ENCODE data around the gene NWD2. TPM values are rescaled to one million over a fixed set of nuclear protein-coding genes. Genes with fewer than 3 reads are reported as not detected.

Gene NWD2
- total RNA-seq, 2 donors from 2014 or later: 0.22 to 0.42 TPM

DNA sequence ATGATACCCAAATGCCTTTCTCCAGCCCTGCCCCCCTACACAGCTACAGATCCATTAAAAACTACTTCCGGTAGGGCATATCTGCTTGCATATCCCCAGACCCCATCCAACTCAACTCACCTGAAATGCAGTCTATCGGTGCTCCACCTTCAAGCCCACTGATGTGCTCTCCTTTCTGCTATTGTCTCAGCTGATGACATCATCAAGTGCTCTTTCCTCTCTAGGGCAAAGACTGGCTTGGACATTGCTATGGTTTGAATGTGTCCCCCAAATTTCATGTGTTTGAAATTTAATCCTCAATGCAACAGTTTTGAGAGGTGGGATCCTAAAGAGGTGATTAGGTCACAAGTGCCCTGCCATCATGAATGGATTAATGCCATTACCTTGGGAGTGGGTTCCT, 229.3 kb downstream of the NWD2 start:
- Histone ChIP-seq H3K27me3 (no peaks in the 10 kb centered on the region), H3K27ac (no peak overlapping the region), H3K4me3 (no peak overlapping the region), H3K36me3 (no peaks in the 10 kb centered on the region), H3K9me3 (no peaks in the 10 kb centered on the region), H3K9ac (ENCODE audit: low read depth in 2 of 2, low read length in 2 of 2) (no peak overlapping the region), H3K4me1 (no peaks in the 10 kb centered on the region)
- intact Hi-C loops (cut with DNase I): no loop called here
- DNase-seq: no peak
- TF ChIP-seq, protein P1, sequence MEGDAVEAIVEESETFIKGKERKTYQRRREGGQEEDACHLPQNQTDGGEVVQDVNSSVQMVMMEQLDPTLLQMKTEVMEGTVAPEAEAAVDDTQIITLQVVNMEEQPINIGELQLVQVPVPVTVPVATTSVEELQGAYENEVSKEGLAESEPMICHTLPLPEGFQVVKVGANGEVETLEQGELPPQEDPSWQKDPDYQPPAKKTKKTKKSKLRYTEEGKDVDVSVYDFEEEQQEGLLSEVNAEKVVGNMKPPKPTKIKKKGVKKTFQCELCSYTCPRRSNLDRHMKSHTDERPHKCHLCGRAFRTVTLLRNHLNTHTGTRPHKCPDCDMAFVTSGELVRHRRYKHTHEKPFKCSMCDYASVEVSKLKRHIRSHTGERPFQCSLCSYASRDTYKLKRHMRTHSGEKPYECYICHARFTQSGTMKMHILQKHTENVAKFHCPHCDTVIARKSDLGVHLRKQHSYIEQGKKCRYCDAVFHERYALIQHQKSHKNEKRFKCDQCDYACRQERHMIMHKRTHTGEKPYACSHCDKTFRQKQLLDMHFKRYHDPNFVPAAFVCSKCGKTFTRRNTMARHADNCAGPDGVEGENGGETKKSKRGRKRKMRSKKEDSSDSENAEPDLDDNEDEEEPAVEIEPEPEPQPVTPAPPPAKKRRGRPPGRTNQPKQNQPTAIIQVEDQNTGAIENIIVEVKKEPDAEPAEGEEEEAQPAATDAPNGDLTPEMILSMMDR (IDR thresholded peaks at IDR 0.05): no peak

DNA sequence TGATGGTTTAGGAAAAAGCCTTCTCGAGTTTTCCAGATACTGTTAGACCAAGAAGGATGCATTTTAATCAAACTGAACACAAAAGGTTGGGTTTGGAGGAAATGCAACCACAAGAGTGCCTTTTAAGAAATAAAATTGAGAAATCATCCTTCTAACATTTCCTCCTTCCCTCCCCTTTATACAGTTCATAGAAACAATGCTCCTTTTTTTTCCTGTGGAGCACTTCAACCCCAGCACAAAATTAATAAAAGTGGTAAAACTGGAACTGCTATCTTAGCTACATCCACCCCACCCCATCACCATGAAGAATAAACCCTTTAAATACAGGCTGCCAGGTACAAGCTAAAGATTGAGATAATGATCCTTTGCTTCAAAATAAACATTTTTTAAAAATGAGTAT, 230.5 kb downstream of the NWD2 start:
- no peak overlapping the region for H3K4me3 ChIP-seq
- H3K9ac ChIP-seq (ENCODE audit: low read depth in 2 of 2, low read length in 2 of 2): no peak overlapping the region
- H3K27ac ChIP-seq: no peak overlapping the region
- no peak for DNase-seq
- intact Hi-C loops (cut with DNase I): no loop called here
- no peaks in the 10 kb centered on the region for H3K27me3 ChIP-seq
- TF ChIP-seq, protein P1 (IDR thresholded peaks at IDR 0.05): no peak
- no peaks in the 10 kb centered on the region for H3K36me3 ChIP-seq
- H3K9me3 ChIP-seq: no peaks in the 10 kb centered on the region
- H3K4me1 ChIP-seq: no peaks in the 10 kb centered on the region

- H3K36me3 ChIP-seq: no peaks in the 10 kb centered on the region
- intact Hi-C loops (cut with DNase I): no loop called here
- H3K4me1 ChIP-seq: no peaks in the 10 kb centered on the region
- no peaks in the 10 kb centered on the region for H3K27me3 ChIP-seq
- no peak overlapping the region for H3K4me3 ChIP-seq
- no peaks in the 10 kb centered on the region for H3K9me3 ChIP-seq
- no peak overlapping the region for H3K27ac ChIP-seq
- DNase-seq: no peak
- TF ChIP-seq, protein P1 (IDR thresholded peaks at IDR 0.05): no peak
- no peak overlapping the region for H3K9ac ChIP-seq (ENCODE audit: low read depth in 2 of 2, low read length in 2 of 2)
Observed at GRCh38 chr4:37475776-37476175, 231.2 kb downstream of the NWD2 start.

DNA sequence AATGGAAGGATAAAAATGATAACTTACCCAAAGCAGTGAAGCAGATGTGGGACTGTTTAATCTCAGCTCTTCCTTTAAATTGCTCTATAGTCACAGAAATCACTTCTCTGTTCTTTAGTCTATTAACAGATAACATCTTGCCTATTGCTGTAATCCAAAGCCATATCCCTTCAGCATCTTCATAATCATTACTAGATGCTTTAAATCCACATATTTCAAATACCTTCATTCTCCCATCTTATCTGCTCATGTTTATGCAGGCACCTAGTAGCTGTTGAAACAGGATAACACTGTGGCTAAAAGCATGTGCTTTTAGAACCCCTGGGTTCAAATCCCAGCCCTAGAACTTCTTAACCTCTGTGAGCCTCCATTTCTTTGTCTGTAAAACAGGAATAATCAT, 231.7 kb downstream of the NWD2 start:
- Histone ChIP-seq H3K27me3 (no peaks in the 10 kb centered on the region), H3K36me3 (no peaks in the 10 kb centered on the region), H3K9me3 (no peaks in the 10 kb centered on the region), H3K4me3 (no peak overlapping the region), H3K9ac (ENCODE audit: low read depth in 2 of 2, low read length in 2 of 2) (no peak overlapping the region), H3K4me1 (no peaks in the 10 kb centered on the region), H3K27ac (no peak overlapping the region)
- intact Hi-C loops (cut with DNase I): no loop called here
- TF ChIP-seq, protein P1 (IDR thresholded peaks at IDR 0.05): no peak
- no peak for DNase-seq

GRCh38 chr4:37476691-37477090, 232.1 kb downstream of the NWD2 start:
- no peaks in the 10 kb centered on the region for H3K27me3 ChIP-seq
- no peak overlapping the region for H3K9ac ChIP-seq (ENCODE audit: low read depth in 2 of 2, low read length in 2 of 2)
- intact Hi-C loops (cut with DNase I): no loop called here
- no peaks in the 10 kb centered on the region for H3K4me1 ChIP-seq
- no peaks in the 10 kb centered on the region for H3K36me3 ChIP-seq
- H3K9me3 ChIP-seq: no peaks in the 10 kb centered on the region
- H3K4me3 ChIP-seq: no peak overlapping the region
- TF ChIP-seq, protein P1 (IDR thresholded peaks at IDR 0.05): no peak
- no peak overlapping the region for H3K27ac ChIP-seq
- DNase-seq: no peak

GRCh38 chr4:37477126-37477525, 232.6 kb downstream of the NWD2 start:
- no peaks in the 10 kb centered on the region for H3K4me1 ChIP-seq
- intact Hi-C loops (cut with DNase I): no loop called here
- H3K27ac ChIP-seq: no peak overlapping the region
- H3K4me3 ChIP-seq: no peak overlapping the region
- TF ChIP-seq, protein P1 (IDR thresholded peaks at IDR 0.05): no peak
- no peak for DNase-seq
- H3K27me3 ChIP-seq: no peaks in the 10 kb centered on the region
- no peak overlapping the region for H3K9ac ChIP-seq (ENCODE audit: low read depth in 2 of 2, low read length in 2 of 2)
- H3K36me3 ChIP-seq: no peaks in the 10 kb centered on the region
- H3K9me3 ChIP-seq: no peaks in the 10 kb centered on the region
